B cell (primary cell): ENCODE results near the gene FEM1C. TPM values are rescaled to one million over a fixed set of nuclear protein-coding genes. Genes with fewer than 3 reads are reported as not detected.

Experiments
- ATAC-seq: fragments of 200-7000 bp; cut with Tn5 transposase; one replicate; pipeline ENCODE4 v1.10.0; 2021; ENCODE audit warnings: low read depth, mild to moderate bottlenecking, moderate number of reproducible peaks, moderate library complexity
- CTCF ChIA-PET: fragments of 350-600 bp; sonication (Branson Sonifier 250); formaldehyde crosslinking; loops from one replicate; lab custom pipeline; 2021; ENCODE audit warnings: antibody characterized with exemption, inconsistent platforms; lab: Charles Lee
- POLR2A ChIA-PET: fragments of 350-600 bp; sonication (Branson Sonifier 250); formaldehyde crosslinking; loops from one replicate; lab custom pipeline; 2021; ENCODE audit warnings: antibody characterized with exemption; lab: Charles Lee
- DNase-seq: peaks from one replicate; pipeline ENCODE4 v3.0.0; 2013
- H2AFZ ChIP-seq: 2 replicates; pipeline ENCODE4 v1.6.1; 2012; ENCODE audit warnings: mild to moderate bottlenecking, low read depth, low read length; ENCODE audit not compliant: insufficient read depth, poor library complexity, severe bottlenecking
- H3K27ac ChIP-seq, 2 donors: 1 replicate in 1 of 2; 2 replicates in 1 of 2; pipeline ENCODE4 v1.5.1; 2012 to 2013; ENCODE audit warnings: low read length in 2 of 2, mild to moderate bottlenecking in 2 of 2, moderate library complexity in 1 of 2
- H3K27me3 ChIP-seq, 4 experiments: fragments of 200-600 bp in 1 of 4; sonication (generic) in 1 of 4; replicated peaks in 1 of 4; 1 replicate in 2 of 4; 2 replicates in 2 of 4; pipeline versions ENCODE4 v1.6.1 to v1.7.0; 2013 to 2016; ENCODE audit warnings: low read length in 3 of 4, mild to moderate bottlenecking in 2 of 4, mixed read lengths in 1 of 4, moderate library complexity in 1 of 4; ENCODE audit not compliant: insufficient read depth in 4 of 4, control insufficient read depth in 3 of 4; ENCODE audit errors: control extremely low read depth in 1 of 4
- H3K36me3 ChIP-seq, 2 experiments: replicated peaks in 1 of 2; 1 replicate in 1 of 2; 2 replicates in 1 of 2; pipeline versions ENCODE4 v1.6.1 to v1.7.1; 2013; ENCODE audit warnings: low read length in 1 of 2; ENCODE audit not compliant: insufficient read depth in 2 of 2, control insufficient read depth in 1 of 2; ENCODE audit errors: control extremely low read depth in 1 of 2, extremely low read depth in 1 of 2
- H3K4me1 ChIP-seq, 2 donors: fragments of 200-600 bp in 1 of 2; sonication (generic) in 1 of 2; 1 replicate in 1 of 2; 2 replicates in 1 of 2; pipeline versions ENCODE4 v1.5.1 to v1.6.1; 2013 to 2017; ENCODE audit warnings: low read length in 2 of 2; ENCODE audit not compliant: control insufficient read depth in 2 of 2, insufficient read depth in 2 of 2
- H3K4me2 ChIP-seq: replicated peaks from 2 replicates; pipeline ENCODE3; 2012; ENCODE audit warnings: mild to moderate bottlenecking, low read depth, low read length; ENCODE audit not compliant: poor library complexity, severe bottlenecking
- H3K4me3 ChIP-seq, 5 experiments: fragments of 200-600 bp in 1 of 5; sonication (generic) in 1 of 5; 1 replicate in 3 of 5; 2 replicates in 2 of 5; pipeline versions ENCODE4 v1.5.1 to v1.7.0; 2011 to 2016; ENCODE audit warnings: low read length in 4 of 5, mild to moderate bottlenecking in 4 of 5, low read depth in 2 of 5, control low read depth in 1 of 5, moderate library complexity in 1 of 5; ENCODE audit not compliant: insufficient read depth in 1 of 5; ENCODE audit errors: control extremely low read depth in 1 of 5, extremely low read depth in 1 of 5
- H3K79me2 ChIP-seq: fragments of 200-600 bp; sonication (generic); one replicate; pipeline ENCODE4 v1.6.0; 2016; ENCODE audit warnings: low read length; ENCODE audit not compliant: control insufficient read depth, insufficient read depth
- H3K9ac ChIP-seq: fragments of 200-600 bp; sonication (generic); 2 replicates; pipeline ENCODE4 v1.6.1; 2017; ENCODE audit warnings: mild to moderate bottlenecking, low read length, moderate library complexity
- H3K9me3 ChIP-seq, 3 donors: one replicate each; pipeline versions ENCODE4 v1.6.1 to v1.7.1; 2013; ENCODE audit warnings: low read length in 2 of 3; ENCODE audit not compliant: control insufficient read depth in 2 of 3, insufficient read depth in 1 of 3; ENCODE audit errors: control extremely low read depth in 1 of 3
- H4K20me1 ChIP-seq: 2 replicates; pipeline ENCODE4 v1.6.0; 2012; ENCODE audit warnings: mild to moderate bottlenecking, low read length; ENCODE audit not compliant: insufficient read depth, control insufficient read depth, poor library complexity, severe bottlenecking
- H3K27ac Mint-ChIP-seq: one replicate; pipeline ENCODE4 v1.8.0; 2021; ENCODE audit warnings: mixed read lengths
- H3K27me3 Mint-ChIP-seq: one replicate; pipeline ENCODE4 v1.8.0; 2021; ENCODE audit warnings: mixed read lengths
- H3K4me1 Mint-ChIP-seq: one replicate; pipeline ENCODE4 v1.8.0; 2021; ENCODE audit warnings: mixed read lengths
- H3K4me3 Mint-ChIP-seq: one replicate; pipeline ENCODE4 v1.8.0; 2021; ENCODE audit warnings: mixed read lengths
- H3K9me3 Mint-ChIP-seq: one replicate; pipeline ENCODE4 v1.8.0; 2022; ENCODE audit warnings: mixed read lengths; ENCODE audit not compliant: insufficient read depth
- EZH2 ChIP-seq: IDR thresholded peaks from 2 replicates; pipeline ENCODE4 v1.6.1; 2012; ENCODE audit warnings: borderline replicate concordance, low read depth, mild to moderate bottlenecking, moderate library complexity, low read length; ENCODE audit not compliant: insufficient read depth, poor library complexity, severe bottlenecking
- intact Hi-C: fragments of 100-400 bp; cut with micrococcal nuclease; formaldehyde crosslinking; loops from one replicate; pipeline ENCODE4 v1.10.0; 2022
- polyA plus RNA-seq: library from polyadenylated mRNA; depleted of rRNA; stranded (reverse); fragments of >200 nt; gene quantifications from 2 replicates; pipeline ENCODE4 v1.2.3, GENCODE V29; 2012
- total RNA-seq, 2 donors: library from RNA; stranded (reverse); fragments of 120-200 nt in 1 of 2; gene quantifications; 1 replicate in 1 of 2; 2 replicates in 1 of 2; pipeline versions ENCODE4 v1.2.3 to v1.2.4, GENCODE V29; 2013 to 2022
- TF ChIP-seq, protein P1 (sequence below): fragments of 200-600 bp; IDR thresholded peaks from one replicate; pipeline ENCODE4 v1.8.0; 2022; ENCODE audit warnings: antibody characterized with exemption, mild to moderate bottlenecking

The FEM1C gene
- total and polyA plus RNA-seq, 2 donors (not counting 1 experiment from before 2014, with no cell fraction given) = 14.9 to 18.7 TPM

DNA sequence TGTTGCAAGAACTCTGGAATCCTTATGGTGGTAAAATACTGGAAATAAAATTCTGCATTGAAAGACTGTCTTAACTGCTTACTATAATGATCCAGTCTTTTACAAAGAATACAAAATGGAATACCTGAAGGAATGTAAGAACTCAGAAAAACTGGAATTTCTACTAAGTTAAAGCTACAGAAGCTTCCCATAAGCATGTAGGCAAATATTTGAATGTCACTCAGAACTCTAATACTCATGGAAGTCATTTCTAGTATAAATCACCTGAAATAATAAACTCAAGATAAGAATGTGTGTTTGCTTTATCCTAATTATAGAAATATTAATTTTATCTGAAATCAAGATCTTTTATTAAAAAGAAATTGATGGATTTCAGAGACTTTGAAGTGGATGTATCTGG is 54.8 kb downstream of the FEM1C start:
- H3K27me3 ChIP-seq = peaks cover 0 to 9% (median 4%) of the 10 kb centered on the region in 4 experiments
- no peaks in the 10 kb centered on the region for H3K79me2 ChIP-seq
- no peaks in the 10 kb centered on the region for H4K20me1 ChIP-seq
- H3K27ac Mint-ChIP-seq = no peak overlapping the region
- ChIA-PET CTCF (no interaction called here), POLR2A (no interaction called here)
- no peaks in the 10 kb centered on the region for H3K36me3 ChIP-seq
- no peak overlapping the region for H3K4me2 ChIP-seq
- H3K4me3 Mint-ChIP-seq = no peak overlapping the region
- no peak for TF ChIP-seq EZH2
- TF ChIP-seq, protein P1, sequence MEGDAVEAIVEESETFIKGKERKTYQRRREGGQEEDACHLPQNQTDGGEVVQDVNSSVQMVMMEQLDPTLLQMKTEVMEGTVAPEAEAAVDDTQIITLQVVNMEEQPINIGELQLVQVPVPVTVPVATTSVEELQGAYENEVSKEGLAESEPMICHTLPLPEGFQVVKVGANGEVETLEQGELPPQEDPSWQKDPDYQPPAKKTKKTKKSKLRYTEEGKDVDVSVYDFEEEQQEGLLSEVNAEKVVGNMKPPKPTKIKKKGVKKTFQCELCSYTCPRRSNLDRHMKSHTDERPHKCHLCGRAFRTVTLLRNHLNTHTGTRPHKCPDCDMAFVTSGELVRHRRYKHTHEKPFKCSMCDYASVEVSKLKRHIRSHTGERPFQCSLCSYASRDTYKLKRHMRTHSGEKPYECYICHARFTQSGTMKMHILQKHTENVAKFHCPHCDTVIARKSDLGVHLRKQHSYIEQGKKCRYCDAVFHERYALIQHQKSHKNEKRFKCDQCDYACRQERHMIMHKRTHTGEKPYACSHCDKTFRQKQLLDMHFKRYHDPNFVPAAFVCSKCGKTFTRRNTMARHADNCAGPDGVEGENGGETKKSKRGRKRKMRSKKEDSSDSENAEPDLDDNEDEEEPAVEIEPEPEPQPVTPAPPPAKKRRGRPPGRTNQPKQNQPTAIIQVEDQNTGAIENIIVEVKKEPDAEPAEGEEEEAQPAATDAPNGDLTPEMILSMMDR = no peak
- intact Hi-C loops = no loop called here
- H2AFZ ChIP-seq = no peak overlapping the region
- no peak overlapping the region for H3K27ac ChIP-seq
- H3K9me3 ChIP-seq = peaks cover 0 to 3% (median 0%) of the 10 kb centered on the region in 3 donors
- no peaks in the 10 kb centered on the region for H3K9me3 Mint-ChIP-seq
- H3K4me3 ChIP-seq = no peak overlapping the region
- H3K27me3 Mint-ChIP-seq = peaks cover 15% of the 10 kb centered on the region
- ATAC-seq (no peak), DNase-seq (no peak)
- no peak overlapping the region for H3K9ac ChIP-seq
- H3K4me1 ChIP-seq = no peaks in the 10 kb centered on the region
- peaks cover 2% of the 10 kb centered on the region for H3K4me1 Mint-ChIP-seq

DNA sequence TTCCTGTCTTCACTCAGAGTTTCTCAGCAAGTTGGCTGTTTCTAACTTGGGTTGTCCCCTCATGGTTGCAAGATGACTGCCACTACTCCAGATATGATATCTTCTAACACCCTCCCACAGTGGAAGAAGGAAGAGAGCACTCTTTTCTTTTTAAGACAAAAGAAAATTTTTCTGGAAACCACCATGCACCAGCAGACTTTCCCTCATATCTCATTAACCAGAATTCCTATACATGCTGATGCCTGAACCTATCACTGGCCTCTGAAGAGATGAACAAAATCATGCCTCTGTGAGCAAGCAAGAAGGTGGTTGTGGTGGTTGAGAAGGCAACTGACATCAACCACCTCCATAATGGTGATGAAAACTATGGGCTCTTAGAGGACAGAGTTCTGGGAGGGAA is 56.8 kb downstream of the FEM1C start:
- DNase-seq (no peak), ATAC-seq (no peak)
- no peaks in the 10 kb centered on the region for H3K36me3 ChIP-seq
- H3K27ac ChIP-seq = no peak overlapping the region
- H3K27me3 ChIP-seq = peaks cover 0 to 5% (median 0%) of the 10 kb centered on the region in 4 experiments
- peaks cover 4% of the 10 kb centered on the region for H3K4me1 Mint-ChIP-seq
- intact Hi-C loops = no loop called here
- ChIA-PET POLR2A (no interaction called here), CTCF (no interaction called here)
- no peak overlapping the region for H3K4me3 ChIP-seq
- no peak overlapping the region for H3K27ac Mint-ChIP-seq
- H3K9me3 ChIP-seq = peaks cover 0 to 3% (median 0%) of the 10 kb centered on the region in 3 donors
- H3K4me1 ChIP-seq = no peaks in the 10 kb centered on the region
- H3K9me3 Mint-ChIP-seq = no peaks in the 10 kb centered on the region
- no peak for TF ChIP-seq EZH2
- TF ChIP-seq, protein P1 = no peak
- no peaks in the 10 kb centered on the region for H4K20me1 ChIP-seq
- H2AFZ ChIP-seq = no peak overlapping the region
- H3K27me3 Mint-ChIP-seq = peaks cover 4% of the 10 kb centered on the region
- H3K79me2 ChIP-seq = no peaks in the 10 kb centered on the region
- no peak overlapping the region for H3K9ac ChIP-seq
- H3K4me2 ChIP-seq = no peak overlapping the region
- no peak overlapping the region for H3K4me3 Mint-ChIP-seq
